GM23338 (cell line): ENCODE data around the gene FAM156B. TPM values are rescaled to one million over a fixed set of nuclear protein-coding genes. Genes with fewer than 3 reads are reported as not detected.

Experiments used
- ATAC-seq: fragments of 200-7000 bp; cut with Tn5 transposase; 3 replicates; pipeline ENCODE4 v1.9.1; 2020
- DNase-seq: peaks from one replicate; pipeline ENCODE4 v3.0.0-alpha.2; 2015; ENCODE audit warnings: low spot score
- H2AFZ ChIP-seq: fragments of 200-600 bp; sonication (generic); 2 replicates; pipeline ENCODE4 v1.8.0; 2016; ENCODE audit warnings: antibody characterized with exemption, mild to moderate bottlenecking, moderate library complexity
- H3F3A ChIP-seq: fragments of 200-600 bp; sonication (generic); replicated peaks from 2 replicates; pipeline ENCODE4 v1.8.0; 2017; ENCODE audit warnings: antibody characterized with exemption, mixed run types, low read depth
- H3K27ac ChIP-seq: fragments of 200-600 bp; sonication (generic); 2 replicates; pipeline ENCODE4 v1.6.1; 2016; ENCODE audit warnings: low read depth
- H3K27me3 ChIP-seq: fragments of 200-600 bp; sonication (generic); 2 replicates; pipeline ENCODE4 v1.8.0; 2016; ENCODE audit warnings: mild to moderate bottlenecking, mixed run types, moderate library complexity; ENCODE audit not compliant: insufficient read depth
- H3K36me3 ChIP-seq: fragments of 200-600 bp; sonication (generic); 2 replicates; pipeline ENCODE4 v1.8.0; 2016; ENCODE audit warnings: mild to moderate bottlenecking; ENCODE audit not compliant: insufficient read depth
- H3K4me1 ChIP-seq: fragments of 200-600 bp; sonication (generic); 2 replicates; pipeline ENCODE4 v1.8.0; 2016; ENCODE audit warnings: mild to moderate bottlenecking, moderate library complexity; ENCODE audit not compliant: insufficient read depth
- H3K4me2 ChIP-seq: fragments of 200-600 bp; sonication (generic); 2 replicates; pipeline ENCODE4 v1.7.1; 2017; ENCODE audit warnings: mixed run types
- H3K4me3 ChIP-seq: fragments of 200-600 bp; sonication (generic); 2 replicates; pipeline ENCODE4 v1.6.1; 2016; ENCODE audit warnings: mixed run types
- H3K79me2 ChIP-seq: fragments of 200-600 bp; sonication (generic); replicated peaks from 2 replicates; pipeline ENCODE4 v1.8.0; 2017; ENCODE audit warnings: mild to moderate bottlenecking; ENCODE audit not compliant: insufficient read depth
- H3K9me2 ChIP-seq: fragments of 200-600 bp; sonication (generic); 2 replicates; pipeline ENCODE4 v1.8.0; 2017; ENCODE audit not compliant: insufficient read depth
- H4K20me1 ChIP-seq: fragments of 200-600 bp; sonication (generic); replicated peaks from 2 replicates; pipeline ENCODE4 v1.8.0; 2017; ENCODE audit warnings: mild to moderate bottlenecking; ENCODE audit not compliant: insufficient read depth
- H3K27ac Mint-ChIP-seq: 2 replicates; pipeline ENCODE4 v1.8.0; 2020; ENCODE audit warnings: inconsistent platforms, mild to moderate bottlenecking, moderate library complexity, mixed read lengths
- H3K27me3 Mint-ChIP-seq: 3 replicates; pipeline ENCODE4 v1.8.0; 2022; ENCODE audit warnings: low read depth, mild to moderate bottlenecking, moderate library complexity, mixed read lengths, inconsistent platforms; ENCODE audit not compliant: insufficient read depth, poor library complexity
- H3K36me3 Mint-ChIP-seq: 3 replicates; pipeline ENCODE4 v1.8.0; 2021; ENCODE audit warnings: low read depth, mild to moderate bottlenecking, inconsistent platforms, moderate library complexity, mixed read lengths
- H3K4me1 Mint-ChIP-seq: 3 replicates; pipeline ENCODE4 v1.8.0; 2020; ENCODE audit warnings: mild to moderate bottlenecking, inconsistent platforms, mixed read lengths
- H3K4me3 Mint-ChIP-seq: 3 replicates; pipeline ENCODE4 v1.8.0; 2021; ENCODE audit warnings: moderate library complexity, mild to moderate bottlenecking, inconsistent platforms, mixed read lengths
- H3K9me3 Mint-ChIP-seq: 3 replicates; pipeline ENCODE4 v1.8.0; 2020; ENCODE audit warnings: moderate library complexity, mild to moderate bottlenecking, inconsistent platforms, mixed read lengths
- EZH2 ChIP-seq: fragments of 200-600 bp; sonication (generic); IDR thresholded peaks from one replicate; pipeline ENCODE4 v1.8.0; 2017; ENCODE audit warnings: antibody characterized with exemption, mild to moderate bottlenecking, low read depth; ENCODE audit not compliant: unreplicated experiment
- EZH2phosphoT487 ChIP-seq: fragments of 200-600 bp; sonication (generic); IDR thresholded peaks from one replicate; pipeline ENCODE4 v1.8.1; 2018; ENCODE audit warnings: antibody characterized with exemption; ENCODE audit not compliant: unreplicated experiment
- JUNB ChIP-seq: IDR thresholded peaks from one replicate; pipeline ENCODE4 v1.6.1; 2016; ENCODE audit warnings: antibody characterized with exemption; ENCODE audit not compliant: unreplicated experiment
- NANOG ChIP-seq: IDR thresholded peaks from 2 replicates; pipeline ENCODE4 v1.6.1; 2016; ENCODE audit warnings: antibody characterized with exemption, borderline replicate concordance
- ZNF114 ChIP-seq: fragments of 250-450 bp; sonication (Bioruptor Pico); IDR thresholded peaks from 2 replicates; pipeline ENCODE4 v1.5.0; 2020; ENCODE audit warnings: mild to moderate bottlenecking, moderate library complexity
- polyA plus RNA-seq: library from polyadenylated mRNA; unstranded; fragments of >200 nt; fragmentation: Nextera tagmentation; extraction: Ambion mirVana; gene quantifications from 2 replicates; pipeline ENCODE4 v1.2.1, GENCODE V29; 2016
- total RNA-seq: library from RNA; depleted of rRNA; stranded (reverse); fragments of >200 nt; shearing (Covaris generic); gene quantifications from 2 replicates; pipeline ENCODE4 v1.2.3, GENCODE V29; 2014
- TF ChIP-seq, protein P1 (sequence below): IDR thresholded peaks from 2 replicates; pipeline ENCODE4 v1.6.1; 2016; ENCODE audit warnings: antibody characterized with exemption
- TF ChIP-seq, protein P2 (sequence below): fragments of 250-450 bp; sonication (Bioruptor Pico); IDR thresholded peaks from 2 replicates; pipeline ENCODE4 v1.5.0; 2020; ENCODE audit warnings: mild to moderate bottlenecking, moderate library complexity

FAM156B gene
- total and polyA plus RNA-seq, 2 experiments from 2014 or later: 11.1 to 19.1 TPM

DNA sequence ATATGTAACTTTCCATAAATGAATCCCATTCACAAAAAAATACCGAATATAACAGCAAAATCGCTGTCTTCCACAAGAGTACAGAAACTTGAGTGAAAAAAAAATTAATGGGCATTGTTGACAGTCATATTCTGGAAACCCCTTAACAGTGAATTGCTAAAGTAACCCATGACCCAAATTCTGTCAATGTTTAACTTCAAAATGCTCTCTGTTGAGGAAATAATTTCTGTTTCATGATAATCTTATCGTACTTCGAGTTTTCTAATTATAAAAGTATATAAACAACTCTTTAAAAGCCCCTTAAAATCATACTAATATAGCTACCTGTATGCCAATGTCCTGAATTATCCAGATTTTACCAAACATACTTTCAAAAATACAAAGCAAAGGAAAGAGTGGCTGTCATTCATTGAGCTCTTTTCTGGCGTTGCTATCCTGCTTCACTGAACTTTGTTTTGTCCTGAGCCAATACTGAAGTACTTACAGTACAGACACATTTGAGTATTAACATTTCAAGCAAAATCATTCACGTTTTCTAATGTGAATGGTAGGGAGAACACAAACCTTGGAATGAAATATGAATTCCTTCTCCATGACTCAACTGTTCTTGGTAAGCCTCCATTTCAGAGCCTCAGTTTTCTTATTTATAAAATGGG is 31.7 kb upstream of the FAM156B start:
- Mint-ChIP-seq H3K9me3 (peaks cover 5% of the 10 kb centered on the region), H3K27ac (no peak overlapping the region), H3K4me3 (no peak overlapping the region), H3K36me3 (no peaks in the 10 kb centered on the region), H3K4me1 (no peaks in the 10 kb centered on the region), H3K27me3 (no peaks in the 10 kb centered on the region)
- TF ChIP-seq, protein P1, sequence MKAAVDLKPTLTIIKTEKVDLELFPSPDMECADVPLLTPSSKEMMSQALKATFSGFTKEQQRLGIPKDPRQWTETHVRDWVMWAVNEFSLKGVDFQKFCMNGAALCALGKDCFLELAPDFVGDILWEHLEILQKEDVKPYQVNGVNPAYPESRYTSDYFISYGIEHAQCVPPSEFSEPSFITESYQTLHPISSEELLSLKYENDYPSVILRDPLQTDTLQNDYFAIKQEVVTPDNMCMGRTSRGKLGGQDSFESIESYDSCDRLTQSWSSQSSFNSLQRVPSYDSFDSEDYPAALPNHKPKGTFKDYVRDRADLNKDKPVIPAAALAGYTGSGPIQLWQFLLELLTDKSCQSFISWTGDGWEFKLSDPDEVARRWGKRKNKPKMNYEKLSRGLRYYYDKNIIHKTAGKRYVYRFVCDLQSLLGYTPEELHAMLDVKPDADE: no peak
- TF ChIP-seq JUNB (no peak), EZH2 (no peak), ZNF114 (CRISPR knock-in tag) (no peak)
- no peaks in the 10 kb centered on the region for H3K27me3 ChIP-seq
- no peak overlapping the region for H3K27ac ChIP-seq
- H3K36me3 ChIP-seq: no peaks in the 10 kb centered on the region
- H3K79me2 ChIP-seq: no peaks in the 10 kb centered on the region
- no peaks in the 10 kb centered on the region for H4K20me1 ChIP-seq
- no peaks in the 10 kb centered on the region for H3F3A ChIP-seq
- ATAC-seq (no peak), DNase-seq (no peak)
- H3K4me1 ChIP-seq: no peaks in the 10 kb centered on the region
- H3K4me2 ChIP-seq: no peak overlapping the region
- no peak overlapping the region for H2AFZ ChIP-seq
- no peaks in the 10 kb centered on the region for H3K9me2 ChIP-seq
- H3K4me3 ChIP-seq: no peak overlapping the region

DNA sequence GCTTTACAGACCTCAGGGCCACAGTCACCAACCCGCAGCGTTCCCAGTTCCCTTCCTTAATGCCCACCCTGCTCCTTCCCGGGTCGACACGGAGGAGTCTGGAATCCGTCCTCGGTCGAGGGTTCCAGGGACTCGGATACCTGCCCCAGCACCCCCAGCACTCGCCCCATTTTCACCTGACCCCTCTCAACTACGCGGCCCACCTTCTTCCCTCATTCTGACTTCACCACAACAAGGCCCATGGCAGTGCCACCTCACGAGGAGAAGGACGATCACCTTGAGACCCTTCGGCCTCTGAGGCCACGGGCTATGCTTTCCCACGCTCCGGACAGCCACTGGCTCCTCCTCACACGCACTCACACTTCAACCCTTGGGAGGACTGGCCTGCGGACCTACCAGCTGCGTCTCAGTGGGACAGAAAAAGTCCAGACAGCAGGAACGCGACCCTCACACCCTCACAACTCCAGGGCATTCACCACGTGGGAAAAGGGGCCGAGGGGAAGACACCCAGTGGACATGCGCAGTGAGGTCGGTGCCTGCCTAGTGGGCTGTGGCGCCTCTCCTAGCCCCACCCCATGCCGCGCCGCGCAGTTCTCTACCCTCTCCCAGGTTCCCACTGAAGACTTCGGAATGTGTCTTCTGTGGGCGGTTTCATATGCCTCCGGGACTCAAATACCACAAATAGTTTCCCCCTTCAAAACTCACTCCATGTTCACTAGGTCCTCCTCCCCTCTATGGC is 29.4 kb upstream of the FAM156B start, which contains the start of gene XAGE3:
Gene XAGE3, minus strand, starts transcription at position 474 of the 739 bp plus-strand sequence. CDS start 950 bp downstream, outside the sequence.
- Histone ChIP-seq H3K4me2 (no peak within 1 kb of the TSS), H4K20me1 (no peaks in the 10 kb centered on the region), H3K4me3 (no peak within 1 kb of the TSS), H3K79me2 (no peaks in the 10 kb centered on the region), H3K4me1 (no peaks in the 10 kb centered on the region), H3K27ac (no peak within 1 kb of the TSS), H3K36me3 (no peaks in the 10 kb centered on the region), H3K9me2 (no peaks in the 10 kb centered on the region), H3K27me3 (no peaks in the 10 kb centered on the region), H3F3A (no peaks in the 10 kb centered on the region), H2AFZ (no peak within 1 kb of the TSS)
- Mint-ChIP-seq H3K9me3 (no peaks in the 10 kb centered on the region), H3K4me1 (no peaks in the 10 kb centered on the region), H3K27me3 (no peaks in the 10 kb centered on the region), H3K27ac (no peak within 1 kb of the TSS), H3K36me3 (no peaks in the 10 kb centered on the region), H3K4me3 (no peak within 1 kb of the TSS)
- TF ChIP-seq, protein P2, sequence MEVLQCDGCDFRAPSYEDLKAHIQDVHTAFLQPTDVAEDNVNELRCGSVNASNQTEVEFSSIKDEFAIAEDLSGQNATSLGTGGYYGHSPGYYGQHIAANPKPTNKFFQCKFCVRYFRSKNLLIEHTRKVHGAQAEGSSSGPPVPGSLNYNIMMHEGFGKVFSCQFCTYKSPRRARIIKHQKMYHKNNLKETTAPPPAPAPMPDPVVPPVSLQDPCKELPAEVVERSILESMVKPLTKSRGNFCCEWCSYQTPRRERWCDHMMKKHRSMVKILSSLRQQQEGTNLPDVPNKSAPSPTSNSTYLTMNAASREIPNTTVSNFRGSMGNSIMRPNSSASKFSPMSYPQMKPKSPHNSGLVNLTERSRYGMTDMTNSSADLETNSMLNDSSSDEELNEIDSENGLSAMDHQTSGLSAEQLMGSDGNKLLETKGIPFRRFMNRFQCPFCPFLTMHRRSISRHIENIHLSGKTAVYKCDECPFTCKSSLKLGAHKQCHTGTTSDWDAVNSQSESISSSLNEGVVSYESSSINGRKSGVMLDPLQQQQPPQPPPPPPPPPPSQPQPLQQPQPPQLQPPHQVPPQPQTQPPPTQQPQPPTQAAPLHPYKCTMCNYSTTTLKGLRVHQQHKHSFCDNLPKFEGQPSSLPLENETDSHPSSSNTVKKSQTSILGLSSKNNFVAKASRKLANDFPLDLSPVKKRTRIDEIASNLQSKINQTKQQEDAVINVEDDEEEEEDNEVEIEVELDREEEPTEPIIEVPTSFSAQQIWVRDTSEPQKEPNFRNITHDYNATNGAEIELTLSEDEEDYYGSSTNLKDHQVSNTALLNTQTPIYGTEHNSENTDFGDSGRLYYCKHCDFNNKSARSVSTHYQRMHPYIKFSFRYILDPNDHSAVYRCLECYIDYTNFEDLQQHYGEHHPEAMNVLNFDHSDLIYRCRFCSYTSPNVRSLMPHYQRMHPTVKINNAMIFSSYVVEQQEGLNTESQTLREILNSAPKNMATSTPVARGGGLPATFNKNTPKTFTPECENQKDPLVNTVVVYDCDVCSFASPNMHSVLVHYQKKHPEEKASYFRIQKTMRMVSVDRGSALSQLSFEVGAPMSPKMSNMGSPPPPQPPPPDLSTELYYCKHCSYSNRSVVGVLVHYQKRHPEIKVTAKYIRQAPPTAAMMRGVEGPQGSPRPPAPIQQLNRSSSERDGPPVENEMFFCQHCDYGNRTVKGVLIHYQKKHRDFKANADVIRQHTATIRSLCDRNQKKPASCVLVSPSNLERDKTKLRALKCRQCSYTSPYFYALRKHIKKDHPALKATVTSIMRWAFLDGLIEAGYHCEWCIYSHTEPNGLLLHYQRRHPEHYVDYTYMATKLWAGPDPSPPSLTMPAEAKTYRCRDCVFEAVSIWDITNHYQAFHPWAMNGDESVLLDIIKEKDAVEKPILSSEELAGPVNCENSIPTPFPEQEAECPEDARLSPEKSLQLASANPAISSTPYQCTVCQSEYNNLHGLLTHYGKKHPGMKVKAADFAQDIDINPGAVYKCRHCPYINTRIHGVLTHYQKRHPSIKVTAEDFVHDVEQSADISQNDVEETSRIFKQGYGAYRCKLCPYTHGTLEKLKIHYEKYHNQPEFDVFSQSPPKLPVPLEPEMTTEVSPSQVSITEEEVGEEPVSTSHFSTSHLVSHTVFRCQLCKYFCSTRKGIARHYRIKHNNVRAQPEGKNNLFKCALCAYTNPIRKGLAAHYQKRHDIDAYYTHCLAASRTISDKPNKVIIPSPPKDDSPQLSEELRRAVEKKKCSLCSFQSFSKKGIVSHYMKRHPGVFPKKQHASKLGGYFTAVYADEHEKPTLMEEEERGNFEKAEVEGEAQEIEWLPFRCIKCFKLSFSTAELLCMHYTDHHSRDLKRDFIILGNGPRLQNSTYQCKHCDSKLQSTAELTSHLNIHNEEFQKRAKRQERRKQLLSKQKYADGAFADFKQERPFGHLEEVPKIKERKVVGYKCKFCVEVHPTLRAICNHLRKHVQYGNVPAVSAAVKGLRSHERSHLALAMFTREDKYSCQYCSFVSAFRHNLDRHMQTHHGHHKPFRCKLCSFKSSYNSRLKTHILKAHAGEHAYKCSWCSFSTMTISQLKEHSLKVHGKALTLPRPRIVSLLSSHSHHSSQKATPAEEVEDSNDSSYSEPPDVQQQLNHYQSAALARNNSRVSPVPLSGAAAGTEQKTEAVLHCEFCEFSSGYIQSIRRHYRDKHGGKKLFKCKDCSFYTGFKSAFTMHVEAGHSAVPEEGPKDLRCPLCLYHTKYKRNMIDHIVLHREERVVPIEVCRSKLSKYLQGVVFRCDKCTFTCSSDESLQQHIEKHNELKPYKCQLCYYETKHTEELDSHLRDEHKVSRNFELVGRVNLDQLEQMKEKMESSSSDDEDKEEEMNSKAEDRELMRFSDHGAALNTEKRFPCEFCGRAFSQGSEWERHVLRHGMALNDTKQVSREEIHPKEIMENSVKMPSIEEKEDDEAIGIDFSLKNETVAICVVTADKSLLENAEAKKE (CRISPR knock-in tag): no peak
- TF ChIP-seq, protein P1: no peak
- TF ChIP-seq NANOG (no peak), JUNB (no peak), EZH2phosphoT487 (no peak)
- DNase-seq (no peak), ATAC-seq (no peak)
